GM23248 (cell line): ENCODE data around the gene SLC27A3.

Experiments used
- EZH2 ChIP-seq: fragments of 200-600 bp; sonication (generic); IDR thresholded peaks from 2 replicates; pipeline ENCODE4 v1.6.1; 2018; ENCODE audit warnings: antibody characterized with exemption, mild to moderate bottlenecking; ENCODE audit not compliant: insufficient read depth, poor library complexity, severe bottlenecking
- EZH2phosphoT487 ChIP-seq: fragments of 200-600 bp; sonication (generic); IDR thresholded peaks from 2 replicates; pipeline ENCODE4 v1.6.1; 2018; ENCODE audit warnings: antibody characterized with exemption, moderate library complexity, mild to moderate bottlenecking, low read depth; ENCODE audit not compliant: insufficient read depth

DNA sequence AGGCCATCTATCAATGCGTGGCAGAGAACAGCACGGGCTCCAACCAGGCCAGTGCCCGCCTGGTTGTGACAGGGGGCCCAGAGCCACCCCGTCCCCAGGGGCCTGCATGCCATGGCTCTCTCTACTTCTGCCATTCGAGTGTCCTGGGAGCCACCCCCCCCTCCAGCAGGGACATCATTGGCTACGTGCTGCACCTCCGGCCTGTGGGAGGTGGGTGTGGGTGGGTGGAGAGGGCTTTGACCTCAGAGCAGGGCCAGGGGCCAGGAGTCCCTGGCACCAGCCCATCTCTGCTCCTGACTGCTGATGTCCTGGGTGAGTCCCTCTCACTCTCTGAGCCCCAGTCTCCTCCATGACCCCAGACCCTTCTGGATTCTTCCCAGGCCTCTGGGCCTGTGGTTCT, 25.3 kb downstream of the SLC27A3 start:
- TF ChIP-seq EZH2phosphoT487 (no peak), EZH2 (no peak)
